Measurements from ENCODE around the gene ATP6V1G1.
"Not testable (repeated sequence)": the region's sequence is repeated elsewhere in the genome, so short reads cannot be mapped to it uniquely, and the experiment has no call there.

Gene ATP6V1G1

GRCh38 chr9:114580609-114581193, 6.9 kb upstream of the ATP6V1G1 start:
- no peak for ATAC-seq

DNA sequence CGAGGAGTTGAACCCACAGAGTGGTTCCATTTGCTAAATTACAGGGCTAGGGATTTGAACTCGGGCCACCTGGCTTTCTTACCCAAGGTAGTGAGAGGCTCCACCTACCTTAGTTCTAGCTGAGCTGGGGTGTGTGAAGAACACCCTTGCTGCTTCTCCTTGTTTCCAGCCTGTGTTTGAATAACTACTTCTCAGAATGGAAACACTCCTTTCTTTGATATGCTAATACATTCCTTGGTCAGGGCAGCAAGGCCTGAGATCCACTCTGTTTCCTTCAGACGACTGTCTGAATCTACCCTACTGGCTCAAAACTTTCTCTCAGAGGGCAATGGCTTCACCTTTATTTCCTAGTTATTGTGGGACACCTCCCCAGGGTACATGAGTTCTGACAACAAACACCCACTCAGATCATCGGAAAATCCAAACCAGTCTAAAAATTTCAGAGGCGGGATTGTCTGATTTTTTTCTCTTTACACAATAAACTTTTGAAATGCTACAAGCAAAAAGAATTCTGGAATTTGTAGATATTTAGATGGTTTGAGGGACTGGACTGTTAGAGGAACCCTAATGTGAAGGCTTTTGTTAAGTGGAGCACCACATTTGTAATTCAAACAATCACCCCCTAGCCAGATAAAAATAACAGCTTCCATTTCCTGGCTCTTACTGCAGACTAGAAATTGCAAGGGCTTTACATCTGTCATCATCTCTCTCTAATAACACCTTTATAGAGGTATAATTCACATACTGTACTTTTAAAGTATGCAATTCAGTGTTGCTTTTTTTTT, 4.0 kb upstream of the ATP6V1G1 start:
- no peak for ATAC-seq

DNA sequence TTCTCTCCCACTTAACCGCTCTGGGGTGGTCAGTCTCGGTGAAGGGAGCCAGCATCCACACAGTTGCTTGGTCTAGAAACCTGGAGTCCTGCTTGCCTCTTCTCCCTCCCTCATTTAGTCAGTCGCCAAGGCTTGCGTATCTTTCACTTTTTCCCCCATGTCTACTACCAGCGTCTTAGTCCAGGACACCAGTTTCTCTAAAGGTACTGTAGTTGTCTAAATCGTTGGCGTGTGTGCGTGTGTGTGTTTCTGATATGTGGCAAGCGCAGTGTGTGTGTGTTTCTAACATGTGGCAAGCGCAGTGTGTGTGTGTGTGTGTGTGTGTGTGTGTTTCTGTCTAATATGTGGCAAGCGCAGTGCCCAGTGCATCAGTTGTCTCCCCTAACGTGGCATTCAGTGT, 641 bp downstream of the ATP6V1G1 start:
- ATAC-seq, result no peak

DNA sequence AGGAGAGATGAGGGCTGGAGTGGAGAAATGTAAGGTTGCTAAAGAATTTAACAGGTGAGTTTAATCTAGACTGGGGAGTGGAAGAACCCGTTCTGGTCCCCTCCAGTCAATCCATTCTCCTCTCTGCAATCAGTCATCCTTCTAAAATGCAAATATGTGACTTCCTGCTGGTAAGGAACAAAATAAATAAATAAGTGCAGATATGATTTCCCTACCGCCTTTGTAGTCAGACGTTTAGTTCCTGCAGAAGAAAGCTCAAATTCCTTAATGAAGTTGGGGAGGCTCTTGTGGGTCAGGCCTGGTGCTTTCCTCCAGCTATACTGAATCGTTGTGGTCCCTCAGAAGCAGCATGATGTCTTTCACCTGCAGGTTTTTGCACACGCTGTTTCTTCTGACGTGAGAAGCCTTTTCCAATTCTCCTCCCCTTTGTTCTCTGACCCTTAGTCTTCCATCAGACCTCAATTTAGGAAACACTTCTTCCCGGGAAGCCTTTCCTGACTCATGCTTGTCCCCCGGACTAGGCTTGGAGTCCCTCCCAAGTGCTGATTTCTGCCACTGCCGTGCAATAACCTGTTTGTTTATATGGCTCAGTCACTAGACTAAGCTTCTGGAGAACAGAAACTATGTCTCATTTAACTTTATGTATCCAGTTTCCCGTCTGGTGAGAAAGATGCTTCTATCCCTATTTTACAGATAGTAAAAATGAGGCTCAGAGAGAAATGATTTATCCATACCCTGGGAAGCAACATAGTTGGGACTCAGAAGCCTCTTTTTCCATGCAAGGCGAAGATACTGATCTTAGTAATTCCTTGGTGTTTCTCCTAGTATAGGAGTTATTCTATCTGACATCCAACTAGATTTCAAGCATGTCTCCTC, 1.3 kb downstream of the ATP6V1G1 start:
- no peak for ATAC-seq

GRCh38 chr9:114590328-114590727, 2.8 kb downstream of the ATP6V1G1 start:
- no peak for ATAC-seq

GRCh38 chr9:114591291-114591787, 3.8 kb downstream of the ATP6V1G1 start:
- ATAC-seq, result no peak

GRCh38 chr9:114591849-114592248, 4.3 kb downstream of the ATP6V1G1 start:
- no peak for ATAC-seq

DNA sequence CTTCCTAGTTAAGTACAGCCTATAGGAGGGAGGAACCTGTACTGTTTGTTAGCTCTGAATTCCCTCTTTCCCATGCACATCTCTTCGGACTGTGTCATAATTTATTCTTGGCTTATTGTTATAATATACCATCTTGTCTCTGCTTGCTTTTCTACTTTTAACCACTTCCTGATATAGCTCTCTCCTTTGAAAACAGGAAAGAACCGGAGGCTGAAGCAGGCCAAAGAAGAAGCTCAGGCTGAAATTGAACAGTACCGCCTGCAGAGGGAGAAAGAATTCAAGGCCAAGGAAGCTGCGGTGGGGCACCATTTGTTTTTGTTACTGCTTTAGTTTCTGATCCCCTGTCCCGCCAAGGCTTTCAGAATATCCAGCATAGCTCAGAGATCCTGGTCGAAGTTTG, 4.8 kb downstream of the ATP6V1G1 start:
- ATAC-seq, result peak in 1 of 2 donors; percentile 24

GRCh38 chr9:114594136-114594535, 6.6 kb downstream of the ATP6V1G1 start:
- no peak for ATAC-seq

GRCh38 chr9:114600502-114601248, 13.1 kb downstream of the ATP6V1G1 start:
- not testable (repeated sequence) for ATAC-seq

- not testable (repeated sequence) for ATAC-seq
Observed at GRCh38 chr9:114601787-114602186, 14.2 kb downstream of the ATP6V1G1 start.

GRCh38 chr9:114602620-114603019, 15.1 kb downstream of the ATP6V1G1 start:
- ATAC-seq, result no peak

- ATAC-seq, result no peak
Observed at GRCh38 chr9:114603248-114603647, 15.7 kb downstream of the ATP6V1G1 start.

- no peak for ATAC-seq
Observed at GRCh38 chr9:114604989-114605388, 17.4 kb downstream of the ATP6V1G1 start.

- no peak for ATAC-seq
Observed at GRCh38 chr9:114606068-114606467, 18.5 kb downstream of the ATP6V1G1 start.

DNA sequence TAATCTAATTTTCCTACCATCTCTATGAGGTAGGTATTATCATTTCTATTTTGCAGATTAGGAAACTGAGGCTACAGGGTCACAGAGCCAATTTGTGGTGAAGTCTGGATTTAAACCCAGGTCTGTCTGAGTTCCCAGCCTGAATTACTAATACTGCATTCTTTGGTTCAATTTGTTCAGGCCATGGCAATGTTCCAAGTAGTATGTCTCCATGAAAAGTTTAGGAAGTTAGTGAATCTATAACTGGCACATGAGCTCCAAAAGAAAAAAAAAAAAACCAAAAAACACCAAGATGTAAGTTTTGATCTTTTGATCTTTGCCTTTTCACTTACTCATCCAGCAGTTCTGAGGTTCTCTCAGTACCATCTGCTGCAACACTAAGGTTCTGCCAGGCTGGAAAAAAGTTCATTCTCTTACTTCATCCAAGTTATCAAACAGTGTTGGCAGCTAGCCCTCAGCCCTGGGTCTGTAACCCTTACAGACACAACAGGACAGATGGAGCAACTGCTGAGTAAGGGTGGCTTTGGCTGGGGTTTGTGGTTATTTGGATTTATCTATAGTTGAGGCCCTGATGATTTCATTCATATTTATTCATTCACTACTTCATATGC, 19.1 kb downstream of the ATP6V1G1 start:
- no peak for ATAC-seq

DNA sequence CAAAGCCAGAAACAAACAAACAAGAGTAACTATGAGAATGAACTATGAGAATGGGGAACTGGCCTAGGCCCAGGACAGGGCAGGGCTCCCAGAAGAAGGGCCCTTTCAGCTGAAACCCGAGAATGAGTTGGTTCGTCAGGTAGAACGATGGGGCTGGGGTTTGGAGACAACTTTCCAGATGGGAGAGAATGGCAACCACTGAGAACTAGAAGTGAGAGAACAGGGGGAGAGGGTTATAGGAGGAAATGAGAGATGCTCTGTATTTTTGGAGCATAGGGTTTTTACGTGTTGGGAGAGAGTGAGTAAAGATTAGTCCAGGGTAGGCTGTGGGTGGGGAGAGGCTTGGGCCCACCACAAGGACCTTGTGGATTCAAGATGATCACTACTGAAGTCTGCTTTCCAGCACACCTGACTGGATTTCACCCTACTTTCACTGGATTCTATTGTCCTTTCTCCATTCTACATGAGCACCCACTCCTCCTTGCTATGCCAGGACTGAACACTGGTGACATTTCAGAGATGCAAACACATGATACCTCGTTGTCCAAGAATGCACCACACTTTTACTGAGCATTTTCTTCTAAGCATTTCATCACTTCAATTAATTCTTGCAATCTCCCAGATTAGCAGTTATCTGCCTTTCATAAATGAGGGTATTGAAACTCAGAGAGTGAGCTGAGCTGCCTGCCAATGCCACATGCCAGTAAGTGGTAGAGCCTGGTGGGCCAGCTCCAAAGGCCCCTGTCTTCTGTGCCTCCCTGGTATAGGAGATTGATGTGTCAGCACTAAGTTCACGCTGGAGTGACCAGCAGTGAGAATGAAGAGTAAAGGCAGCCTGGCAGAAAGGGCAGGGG, 20.3 kb downstream of the ATP6V1G1 start:
- no peak for ATAC-seq

DNA sequence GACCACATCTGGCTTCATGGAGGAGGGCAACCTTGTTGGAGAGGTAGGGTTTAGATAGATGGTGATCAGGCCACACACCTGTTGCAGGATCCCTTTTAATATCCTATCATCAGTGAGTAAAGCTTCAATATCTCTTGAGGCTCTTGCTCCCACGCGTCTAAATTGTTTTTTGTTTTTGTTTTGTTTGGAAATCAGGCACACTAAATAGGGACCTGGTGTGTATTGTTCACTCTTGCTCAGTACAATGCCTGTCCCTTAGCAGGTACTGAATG, 20.9 kb downstream of the ATP6V1G1 start:
- no peak for ATAC-seq

- ATAC-seq, result peak; percentile 56 to 66
Observed at GRCh38 chr9:114611516-114612271, 24.1 kb downstream of the ATP6V1G1 start.

- no peak for ATAC-seq
Observed at GRCh38 chr9:114612272-114612923, 24.8 kb downstream of the ATP6V1G1 start.

All from activated CD4-positive, CD25-positive, alpha-beta regulatory T cell treated with anti-CD3 and anti-CD28 coated beads, Interleukin-2, amount 50 U/mL, for 24 hours (primary cell).